K562 treated with DMSO at 1 percent for 24 hours (cell line): ENCODE measurements around the gene QSER1. TPM values are rescaled to one million over a fixed set of nuclear protein-coding genes. Genes with fewer than 3 reads are reported as not detected.

Experiments used
- total RNA-seq: library from RNA; unstranded; fragments of 300-600 nt; gene quantifications from 2 replicates; pipeline ENCODE4 v1.2.3, GENCODE V29; 2022; ENCODE audit warnings: low read depth; ENCODE audit not compliant: insufficient read depth

QSER1 gene
- 6.9 and 10.1 TPM in 2 replicates for total RNA-seq

DNA sequence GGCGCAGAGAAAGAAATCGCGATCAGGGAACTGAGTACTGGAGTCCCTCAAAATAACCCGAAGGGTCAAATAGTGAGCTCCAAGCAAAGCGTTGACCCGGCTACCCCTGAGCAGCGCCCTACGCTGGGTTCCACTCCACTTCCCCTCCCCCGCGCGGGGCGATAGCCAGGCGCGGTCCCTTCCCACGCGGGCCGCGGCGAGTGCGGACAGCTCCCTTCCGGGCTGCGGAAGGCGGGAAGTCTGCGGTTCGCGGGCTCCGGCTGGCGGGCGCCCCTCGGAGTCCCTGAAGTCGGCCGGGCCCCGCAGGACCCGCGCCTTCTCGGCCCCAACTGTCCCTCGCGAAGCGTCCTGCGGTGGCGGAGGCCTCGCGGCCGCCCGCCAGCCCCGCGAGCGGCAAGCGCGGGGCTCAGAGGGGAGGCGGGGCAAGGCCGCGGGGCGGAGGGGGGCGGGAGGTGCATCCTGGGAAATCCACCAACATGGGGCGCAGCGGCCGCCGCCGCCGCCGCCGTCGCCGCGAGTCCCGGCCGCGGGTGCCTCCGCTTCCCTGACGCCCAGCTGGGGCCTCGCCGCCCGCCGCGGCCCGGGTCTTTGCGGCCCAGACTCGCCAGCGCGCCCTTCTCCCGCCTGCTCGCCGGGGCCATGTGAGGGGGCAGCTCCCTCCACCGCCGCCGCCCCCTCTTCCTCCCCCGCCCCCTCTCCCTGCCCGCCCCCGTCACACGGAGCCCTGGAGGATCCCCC is at the start of gene QSER1:
TSS of gene QSER1 (plus strand) at position 457 of the 738 bp plus-strand sequence. CDS start 315 bp downstream, outside the sequence.

DNA sequence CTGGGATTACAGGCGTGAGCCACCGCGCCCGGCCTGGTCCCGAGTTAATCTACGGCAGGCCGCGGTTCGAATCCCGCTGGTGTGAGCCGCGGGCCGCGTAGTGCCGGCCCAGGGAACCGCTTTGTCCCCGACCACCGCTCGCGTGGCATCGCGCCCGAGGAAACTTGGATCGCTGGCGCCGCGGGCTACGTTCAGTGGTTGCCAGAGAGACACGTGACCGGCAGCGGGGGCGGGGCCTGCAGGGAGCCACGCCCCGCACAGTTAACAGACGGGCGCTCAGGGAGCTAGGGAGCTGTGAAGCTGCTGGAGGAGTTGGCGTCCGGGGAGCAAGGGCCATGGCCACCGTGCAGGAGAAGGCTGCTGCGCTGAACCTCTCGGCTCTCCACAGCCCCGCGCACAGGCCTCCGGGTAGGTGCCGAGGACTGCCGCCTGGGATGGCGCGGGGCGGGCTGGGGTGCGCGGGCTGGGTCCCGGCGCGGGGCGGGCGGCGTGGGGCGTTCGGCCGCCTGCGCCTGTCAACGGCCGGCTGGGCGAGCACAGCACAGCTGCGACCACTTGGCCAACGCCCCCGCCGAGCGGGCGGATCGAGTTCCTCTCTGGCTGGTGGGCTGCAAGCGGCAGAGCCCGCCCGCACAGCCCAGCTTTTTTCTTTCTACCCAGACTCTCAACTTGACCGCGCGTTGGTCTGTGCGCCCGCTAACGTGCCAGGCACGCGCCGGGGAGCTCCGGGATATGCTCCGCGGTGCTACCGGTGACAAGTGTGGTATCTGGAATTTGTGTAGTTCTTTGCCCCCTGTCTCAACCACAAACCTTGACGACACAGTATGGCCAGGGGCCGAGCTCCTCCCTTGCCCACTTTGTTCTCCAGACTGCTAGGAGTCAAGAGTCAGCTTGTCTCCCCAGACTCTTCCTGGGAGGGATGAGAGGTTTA is 123.3 kb downstream of the QSER1 start, which contains the start of gene DEPDC7:
TSS of gene DEPDC7 (plus strand) at position 258 of the 931 bp plus-strand sequence. CDS start at position 336, 78 bp downstream.

Other genes starting within 250 kb of the QSER1 start
- gene CCDC73, start 98.1 kb upstream of the QSER1 start, total RNA-seq, result not detected in 2 replicates
- gene PRRG4, start 62.9 kb upstream of the QSER1 start, total RNA-seq, result 0.06 TPM in 1 of 2 replicates, not detected in the other
- gene DEPDC7, start 123.1 kb downstream of the QSER1 start, total RNA-seq, result 5.0 and 5.4 TPM in 2 replicates
- 5.5 and 6.3 TPM in 2 replicates for gene TCP11L1, start 146.8 kb downstream of the QSER1 start, total RNA-seq